Stomach (tissue), 9 donors: Measurements from ENCODE around the gene RPL35. TPM values are rescaled to one million over a fixed set of nuclear protein-coding genes. Genes with fewer than 3 reads are reported as not detected.

Source experiments
- DNase-seq, 2 donors: peaks; one replicate each; pipeline versions ENCODE4 v3.0.0 to v3.0.0-alpha.2; 2013 to 2019
- H3K27ac ChIP-seq, 5 donors: fragments of 200-600 bp in 4 of 5; sonication (generic) in 4 of 5; one replicate each; pipeline ENCODE4 v1.5.1; 2013 to 2019; ENCODE audit warnings: mild to moderate bottlenecking in 1 of 5, moderate library complexity in 1 of 5
- H3K27me3 ChIP-seq, 3 donors: fragments of 200-600 bp; sonication (generic); one replicate each; pipeline ENCODE4 v1.5.1; 2017 to 2019; ENCODE audit warnings: mixed run types in 1 of 3
- H3K36me3 ChIP-seq, 4 donors: fragments of 200-600 bp; sonication (generic); 1 replicate in 3 of 4; 2 replicates in 1 of 4; pipeline ENCODE4 v1.5.1; 2016 to 2019
- H3K4me1 ChIP-seq, 4 donors: fragments of 200-600 bp; sonication (generic); one replicate each; pipeline ENCODE4 v1.5.1; 2016 to 2019
- H3K4me3 ChIP-seq, 4 donors: fragments of 200-600 bp; sonication (generic) in 3 of 4; one replicate each; pipeline ENCODE4 v1.5.1; 2016 to 2019; ENCODE audit warnings: mild to moderate bottlenecking in 1 of 4
- H3K9me3 ChIP-seq, 4 donors: fragments of 200-600 bp; sonication (generic); one replicate each; pipeline ENCODE4 v1.5.1; 2016 to 2019
- CTCF ChIP-seq, 7 experiments: fragments of 450-650 bp in 4 of 7; fragments of 200-600 bp in 3 of 7; sonication (generic) in 3 of 7; IDR thresholded peaks; one replicate each; pipeline ENCODE4 v1.5.1; 2016 to 2019; ENCODE audit warnings: antibody characterized with exemption in 7 of 7, control low read depth in 2 of 7, mild to moderate bottlenecking in 1 of 7
- EP300 ChIP-seq: sonication (generic); formaldehyde crosslinking; IDR thresholded peaks from one replicate; pipeline ENCODE4 v1.6.1; 2017; ENCODE audit warnings: antibody characterized with exemption
- POLR2A ChIP-seq, 4 donors: fragments of 450-650 bp; IDR thresholded peaks; one replicate each; pipeline ENCODE4 v1.6.1; 2016; ENCODE audit warnings: antibody characterized with exemption in 4 of 4, control low read depth in 2 of 4, mild to moderate bottlenecking in 1 of 4, moderate library complexity in 1 of 4
- POLR2AphosphoS5 ChIP-seq, 3 donors: sonication (generic); formaldehyde crosslinking; IDR thresholded peaks; one replicate each; pipeline ENCODE4 v1.6.1; 2016; ENCODE audit warnings: antibody characterized with exemption in 3 of 3
- WGBS, 5 donors: extraction: QIAGEN DNeasy Blood & Tissue Kit in 3 of 5; methylation state at CpG; one replicate each; pipeline versions ENCODE4 v1.1.5 to v1.1.7; 2013 to 2018; 5-methylcytosine and 5-hydroxymethylcytosine counted together
- intact Hi-C: fragments of 100-400 bp; cut with DNase I; formaldehyde crosslinking; loops from one replicate; pipeline ENCODE4 v1.15.1; 2023; ENCODE audit warnings: low total_unique reads
- polyA plus RNA-seq, 3 donors: library from polyadenylated mRNA; stranded (reverse); fragments of 200-250 nt; gene quantifications; one replicate each; pipeline ENCODE4 v1.2.3, GENCODE V29; 2013
- total RNA-seq, 5 donors: library from RNA; depleted of rRNA; stranded (reverse); fragments of >200 nt; gene quantifications; one replicate each; pipeline versions ENCODE4 v1.1.0 to v1.2.3, GENCODE V29; 2014 to 2016
- donor health status: healthy with polysubstance abuse.
- donor health status: Bipolar disorder and iron deficiency.
- donor health status: healthy.

RPL35 gene
- total and polyA plus RNA-seq, 8 donors, result 941 to 6,131 (median 1,860) TPM

- DNase-seq, result peak; percentile 89 to 95
- H3K27ac ChIP-seq, result peak overlapping the region; percentile 11 to 74 (median 39)
- H3K9me3 ChIP-seq, result no peaks in the 10 kb centered on the region
- H3K27me3 ChIP-seq, result peaks cover 0 to 11% (median 0%) of the 10 kb centered on the region in 3 donors
- peaks cover 12 to 36% (median 27%) of the 10 kb centered on the region in 4 donors for H3K4me1 ChIP-seq
- H3K36me3 ChIP-seq, result no peaks in the 10 kb centered on the region
- intact Hi-C loops, result no loop called here
- 16 to 33% (median 30%) methylated on average over 9 to 13 of the region's 13 CpGs for WGBS, 5 donors
- TF ChIP-seq EP300 (no peak), POLR2A (IDR thresholded peaks at IDR 0.05) (no peak), CTCF (IDR thresholded peaks at IDR 0.05) (no peak), POLR2AphosphoS5 (IDR thresholded peaks at IDR 0.05) (no peak)
- H3K4me3 ChIP-seq, result no peak overlapping the region
Measured at GRCh38 chr9:124835026-124835557, 26.7 kb downstream of the RPL35 start.

GRCh38 chr9:124834591-124834990 lies 27.2 kb downstream of the RPL35 start:
- Histone ChIP-seq H3K27ac (peak overlapping the region in 4 of 5 donors; percentile 11 to 43 (median 28)), H3K4me3 (no peak overlapping the region), H3K9me3 (no peaks in the 10 kb centered on the region), H3K4me1 (peaks cover 12 to 33% (median 24%) of the 10 kb centered on the region in 4 donors), H3K27me3 (peaks cover 0 to 9% (median 0%) of the 10 kb centered on the region in 3 donors), H3K36me3 (no peaks in the 10 kb centered on the region)
- DNase-seq, result peak in 1 of 2 donors; percentile 77
- 58 to 67% (median 58%) methylated on average over 5 to 7 of the region's 7 CpGs for WGBS, 5 donors
- intact Hi-C loops, result no loop called here
- TF ChIP-seq CTCF (IDR thresholded peaks at IDR 0.05) (no peak), EP300 (no peak), POLR2AphosphoS5 (IDR thresholded peaks at IDR 0.05) (no peak), POLR2A (IDR thresholded peaks at IDR 0.05) (no peak)

GRCh38 chr9:124831642-124832364 lies 30.0 kb downstream of the RPL35 start:
- peak; percentile 59 to 60 for DNase-seq
- no peak for TF ChIP-seq CTCF (IDR thresholded peaks at IDR 0.05)
- TF ChIP-seq EP300, result no peak
- TF ChIP-seq POLR2AphosphoS5 (IDR thresholded peaks at IDR 0.05), result no peak
- TF ChIP-seq POLR2A (IDR thresholded peaks at IDR 0.05), result no peak
- H3K27ac ChIP-seq, result peak overlapping the region in 3 of 5 donors; percentile 62 to 73 (median 71)

GRCh38 chr9:124830593-124830992 lies 31.2 kb downstream of the RPL35 start:
- intact Hi-C loops, result no loop called here
- Histone ChIP-seq H3K27me3 (no peaks in the 10 kb centered on the region), H3K27ac (no peak overlapping the region), H3K4me1 (peaks cover 12 to 30% (median 21%) of the 10 kb centered on the region in 4 donors), H3K9me3 (peaks cover 0 to 3% (median 0%) of the 10 kb centered on the region in 4 donors), H3K36me3 (no peaks in the 10 kb centered on the region), H3K4me3 (no peak overlapping the region)
- TF ChIP-seq POLR2A (IDR thresholded peaks at IDR 0.05) (no peak), CTCF (IDR thresholded peaks at IDR 0.05) (no peak), EP300 (no peak)
- WGBS, 5 donors, result 63 to 72% (median 69%) methylated on average over 4 of the region's 4 CpGs
- no peak for DNase-seq

More at GRCh38 chr9:124831642-124832364, 30.0 kb downstream of the RPL35 start:
- peaks cover 12 to 33% (median 24%) of the 10 kb centered on the region in 4 donors for H3K4me1 ChIP-seq
- H3K36me3 ChIP-seq, result no peaks in the 10 kb centered on the region
- intact Hi-C loops, result no loop called here
- no peak overlapping the region for H3K4me3 ChIP-seq
- WGBS, 5 donors, result 48 to 68% (median 60%) methylated on average over 9 of the region's 9 CpGs
- H3K9me3 ChIP-seq, result no peaks in the 10 kb centered on the region
- no peaks in the 10 kb centered on the region for H3K27me3 ChIP-seq
